H9 (cell line): Measurements from ENCODE around the gene TEX261. TPM values are rescaled to one million over a fixed set of nuclear protein-coding genes. Genes with fewer than 3 reads are reported as not detected.
"Not testable (repeated sequence)": the region's sequence is repeated elsewhere in the genome, so short reads cannot be mapped to it uniquely, and the experiment has no call there.

Experiments
- DNase-seq: peaks from one replicate; pipeline ENCODE4 v3.0.0-alpha.2; 2017
- H2AFZ ChIP-seq: one replicate; pipeline ENCODE4 v1.6.1; 2013; ENCODE audit warnings: mild to moderate bottlenecking, low read length, control low read depth, moderate library complexity
- H2AK5ac ChIP-seq: 2 replicates; pipeline ENCODE4 v1.6.1; 2013; ENCODE audit warnings: low read length, control low read depth, mixed read lengths; ENCODE audit not compliant: insufficient read length
- H2BK120ac ChIP-seq: one replicate; pipeline ENCODE4 v1.6.1; 2013; ENCODE audit warnings: low read depth, mild to moderate bottlenecking, low read length, control low read depth, inconsistent platforms; ENCODE audit not compliant: poor library complexity, severe bottlenecking
- H2BK12ac ChIP-seq: 2 replicates; pipeline ENCODE4 v1.6.1; 2013; ENCODE audit warnings: low read length, control low read depth, mixed read lengths, low read depth; ENCODE audit not compliant: insufficient read length
- H2BK15ac ChIP-seq: 2 replicates; pipeline ENCODE4 v1.6.1; 2013; ENCODE audit warnings: low read depth, low read length, control low read depth
- H2BK20ac ChIP-seq: one replicate; pipeline ENCODE4 v1.6.1; 2013; ENCODE audit warnings: low read depth, mild to moderate bottlenecking, low read length, control low read depth, inconsistent platforms; ENCODE audit not compliant: poor library complexity, severe bottlenecking
- H2BK5ac ChIP-seq: 2 replicates; pipeline ENCODE4 v1.6.1; 2013; ENCODE audit warnings: low read length, control low read depth, mixed read lengths; ENCODE audit not compliant: insufficient read length
- H3K14ac ChIP-seq: 2 replicates; pipeline ENCODE4 v1.6.1; 2013; ENCODE audit warnings: low read length, control low read depth; ENCODE audit not compliant: insufficient read depth
- H3K18ac ChIP-seq: 2 replicates; pipeline ENCODE4 v1.6.1; 2013; ENCODE audit warnings: low read depth, mild to moderate bottlenecking, mixed read lengths, low read length, control low read depth; ENCODE audit not compliant: insufficient read length
- H3K23ac ChIP-seq: 2 replicates; pipeline ENCODE4 v1.6.1; 2013; ENCODE audit warnings: low read length, control low read depth, mixed read lengths, low read depth; ENCODE audit not compliant: insufficient read length
- H3K23me2 ChIP-seq: 2 replicates; pipeline ENCODE4 v1.6.1; 2013; ENCODE audit warnings: low read depth, mild to moderate bottlenecking, mixed read lengths, low read length, control low read depth; ENCODE audit not compliant: insufficient read length, poor library complexity, severe bottlenecking
- H3K27ac ChIP-seq: 2 replicates; pipeline ENCODE4 v1.5.1; 2013; ENCODE audit warnings: low read length, control low read depth, mixed read lengths, low read depth; ENCODE audit not compliant: insufficient read length
- H3K27me3 ChIP-seq: 2 replicates; pipeline ENCODE4 v1.6.1; 2013; ENCODE audit warnings: low read length, control low read depth, inconsistent platforms; ENCODE audit not compliant: insufficient read depth
- H3K4ac ChIP-seq: 2 replicates; pipeline ENCODE4 v1.6.1; 2013; ENCODE audit warnings: low read depth, mild to moderate bottlenecking, control low read depth, inconsistent platforms, low read length, moderate library complexity
- H3K4me1 ChIP-seq: 2 replicates; pipeline ENCODE4 v1.6.1; 2013; ENCODE audit warnings: low read length, control low read depth, inconsistent platforms; ENCODE audit not compliant: insufficient read depth
- H3K4me2 ChIP-seq: 2 replicates; pipeline ENCODE4 v1.6.1; 2013; ENCODE audit warnings: low read length, control low read depth, mixed read lengths; ENCODE audit not compliant: insufficient read length, insufficient read depth
- H3K56ac ChIP-seq: 2 replicates; pipeline ENCODE4 v1.6.1; 2013; ENCODE audit warnings: low read depth, mild to moderate bottlenecking, mixed read lengths, low read length, control low read depth; ENCODE audit not compliant: insufficient read length
- H3K79me1 ChIP-seq: 2 replicates; pipeline ENCODE4 v1.6.1; 2013; ENCODE audit warnings: low read depth, mild to moderate bottlenecking, moderate library complexity, low read length, control low read depth, inconsistent platforms; ENCODE audit not compliant: insufficient read depth, poor library complexity, severe bottlenecking
- H3K79me2 ChIP-seq: 2 replicates; pipeline ENCODE4 v1.6.1; 2013; ENCODE audit warnings: low read length, control low read depth, inconsistent platforms; ENCODE audit not compliant: insufficient read depth
- H3K9ac ChIP-seq: 2 replicates; pipeline ENCODE4 v1.6.1; 2013; ENCODE audit warnings: low read length, control low read depth, mixed read lengths; ENCODE audit not compliant: insufficient read length; ENCODE audit errors: extremely low read depth
- H3K9me3 ChIP-seq: one replicate; pipeline ENCODE4 v1.6.1; 2013; ENCODE audit warnings: low read depth, low read length, inconsistent platforms; ENCODE audit not compliant: control insufficient read depth
- H3T11ph ChIP-seq: one replicate; pipeline ENCODE4 v1.6.1; 2013; ENCODE audit warnings: mild to moderate bottlenecking, low read length, control low read depth, inconsistent platforms
- H4K20me1 ChIP-seq: one replicate; pipeline ENCODE4 v1.6.1; 2013; ENCODE audit not compliant: control insufficient read depth, insufficient read length, insufficient read depth
- H4K5ac ChIP-seq: 2 replicates; pipeline ENCODE4 v1.6.1; 2013; ENCODE audit warnings: low read depth, mild to moderate bottlenecking, mixed read lengths, low read length, control low read depth; ENCODE audit not compliant: insufficient read length
- H4K8ac ChIP-seq: replicated peaks from 2 replicates; pipeline ENCODE4 v1.6.1; 2013; ENCODE audit warnings: low read length, control low read depth, mixed read lengths, low read depth; ENCODE audit not compliant: insufficient read length
- H4K91ac ChIP-seq: 2 replicates; pipeline ENCODE4 v1.6.1; 2013; ENCODE audit warnings: low read depth, mild to moderate bottlenecking, moderate library complexity, mixed read lengths, low read length, control low read depth; ENCODE audit not compliant: insufficient read length
- H3K27ac Mint-ChIP-seq, 3 experiments: 2 replicates in 2 of 3; 3 replicates in 1 of 3; pipeline ENCODE4 v1.8.0; 2020 to 2021; ENCODE audit warnings: mixed read lengths in 3 of 3, mild to moderate bottlenecking in 1 of 3, moderate library complexity in 1 of 3
- H3K27me3 Mint-ChIP-seq: 2 replicates; pipeline ENCODE4 v1.8.0; 2021; ENCODE audit warnings: low read depth, mild to moderate bottlenecking, moderate library complexity, mixed read lengths
- H3K36me3 Mint-ChIP-seq, 3 experiments: 2 replicates in 2 of 3; 3 replicates in 1 of 3; pipeline ENCODE4 v1.8.0; 2020 to 2021; ENCODE audit warnings: low read depth in 3 of 3, mixed read lengths in 3 of 3; ENCODE audit not compliant: insufficient read depth in 1 of 3
- H3K4me1 Mint-ChIP-seq, 2 experiments: 2 replicates each; pipeline ENCODE4 v1.8.0; 2020; ENCODE audit warnings: mixed read lengths in 2 of 2
- H3K4me3 Mint-ChIP-seq, 2 experiments: 2 replicates in 1 of 2; 3 replicates in 1 of 2; pipeline ENCODE4 v1.8.0; 2020 to 2021; ENCODE audit warnings: mild to moderate bottlenecking in 2 of 2, mixed read lengths in 2 of 2, moderate library complexity in 1 of 2
- H3K9me3 Mint-ChIP-seq, 2 experiments: 2 replicates in 1 of 2; 3 replicates in 1 of 2; pipeline ENCODE4 v1.8.0; 2020; ENCODE audit warnings: mild to moderate bottlenecking in 2 of 2, mixed read lengths in 2 of 2, moderate library complexity in 1 of 2
- CTCF ChIP-seq: fragments of 200-600 bp; sonication (generic); conservative IDR thresholded peaks from 3 replicates; pipeline ENCODE4 v1.8.0; 2021; ENCODE audit warnings: antibody characterized with exemption, mild to moderate bottlenecking
- WGBS: extraction: QIAGEN DNeasy Blood & Tissue Kit; methylation state at CpG from one replicate; pipeline ENCODE4 v1.1.7; 2013; ENCODE audit warnings: missing lambda C conversion rate, low lambda C conversion rate, mixed read lengths; ENCODE audit not compliant: insufficient read length; ENCODE audit errors: extremely low coverage; 5-methylcytosine and 5-hydroxymethylcytosine counted together
- total RNA-seq: library from RNA; stranded (reverse); gene quantifications from 2 replicates; pipeline ENCODE4 v1.2.1, GENCODE V29; 2021

The TEX261 gene
- total RNA-seq, 1 experiment from 2014 or later = 19.2 TPM

- Histone ChIP-seq H2BK12ac (no peak overlapping the region), H3K9ac (no peak overlapping the region), H2BK5ac (no peak overlapping the region), H2AK5ac (no peak overlapping the region), H3K79me1 (no peaks in the 10 kb centered on the region), H2BK120ac (no peak overlapping the region), H3K23me2 (no peaks in the 10 kb centered on the region), H3K18ac (no peak overlapping the region), H3T11ph (no peak overlapping the region), H4K5ac (no peak overlapping the region), H4K91ac (no peak overlapping the region), H3K27ac (no peak overlapping the region), H3K27me3 (no peaks in the 10 kb centered on the region), H2BK20ac (no peak overlapping the region), H3K56ac (no peak overlapping the region), H3K4me2 (no peak overlapping the region), H3K14ac (no peak overlapping the region), H2AFZ (no peak overlapping the region), H3K4ac (no peak overlapping the region), H3K4me1 (no peaks in the 10 kb centered on the region), H4K8ac (no peak overlapping the region), H4K20me1 (no peaks in the 10 kb centered on the region), H3K23ac (no peak overlapping the region), H3K9me3 (no peaks in the 10 kb centered on the region), H3K79me2 (no peaks in the 10 kb centered on the region), H2BK15ac (no peak overlapping the region)
- WGBS = no CpG with 5 or more reads among the region's 4 CpGs
- no peaks in the 10 kb centered on the region for H3K9me3 Mint-ChIP-seq
- H3K36me3 Mint-ChIP-seq = no peaks in the 10 kb centered on the region
- H3K27me3 Mint-ChIP-seq = peaks cover 29% of the 10 kb centered on the region
- H3K4me3 Mint-ChIP-seq = no peak overlapping the region
- DNase-seq = no peak
- no peaks in the 10 kb centered on the region for H3K4me1 Mint-ChIP-seq
- no peak overlapping the region for H3K27ac Mint-ChIP-seq
- no peak for TF ChIP-seq CTCF
These were observed 47.6 kb upstream of the TEX261 start for GRCh38 chr2:71042287-71042686.

- H2AFZ ChIP-seq, DNase-seq, H3K14ac ChIP-seq, H3K9ac ChIP-seq, H2BK12ac ChIP-seq, H3K18ac ChIP-seq, H3K4ac ChIP-seq, H2BK15ac ChIP-seq, H4K5ac ChIP-seq, H3K9me3 Mint-ChIP-seq, H3K4me2 ChIP-seq, H3K27me3 ChIP-seq, H3K9me3 ChIP-seq, H3K23me2 ChIP-seq, H3K27ac Mint-ChIP-seq, H3T11ph ChIP-seq, H2BK120ac ChIP-seq, H2BK20ac ChIP-seq, H4K91ac ChIP-seq, H2BK5ac ChIP-seq, H4K8ac ChIP-seq, H3K4me1 ChIP-seq, H3K79me2 ChIP-seq, H3K4me3 Mint-ChIP-seq, H3K36me3 Mint-ChIP-seq, H3K79me1 ChIP-seq, H3K27ac ChIP-seq, H3K4me1 Mint-ChIP-seq, H2AK5ac ChIP-seq, H3K56ac ChIP-seq, H3K23ac ChIP-seq, H4K20me1 ChIP-seq: not testable (repeated sequence)
- WGBS = no CpG with 5 or more reads among the region's 8 CpGs
- peaks cover 45% of the 10 kb centered on the region for H3K27me3 Mint-ChIP-seq
These were observed 41.6 kb upstream of the TEX261 start for GRCh38 chr2:71036296-71036695.
